EH (cell line): ENCODE results near the gene PIK3R6.
"Not testable (repeated sequence)": the region's sequence is repeated elsewhere in the genome, so short reads cannot be mapped to it uniquely, and the experiment has no call there.

ENCODE experiments used
- DNase-seq: peaks from one replicate; pipeline ENCODE4 v3.0.0-alpha.2; 2015; ENCODE audit warnings: low read depth

The PIK3R6 gene

GRCh38 chr17:8873801-8874715, 6.6 kb upstream of the PIK3R6 start:
- no peak for DNase-seq

GRCh38 chr17:8872705-8873435, 5.4 kb upstream of the PIK3R6 start:
- no peak for DNase-seq

GRCh38 chr17:8872036-8872704, 4.7 kb upstream of the PIK3R6 start:
- DNase-seq = no peak

GRCh38 chr17:8871081-8871581, 3.7 kb upstream of the PIK3R6 start:
- no peak for DNase-seq

GRCh38 chr17:8870406-8871040, 3.0 kb upstream of the PIK3R6 start:
- DNase-seq = no peak

- DNase-seq = no peak
These were observed 1.8 kb upstream of the PIK3R6 start for GRCh38 chr17:8869114-8869815.

- no peak for DNase-seq
These were observed 1.1 kb upstream of the PIK3R6 start for GRCh38 chr17:8868529-8868951.

GRCh38 chr17:8868092-8868491, 618 bp upstream of the PIK3R6 start:
- no peak for DNase-seq

- DNase-seq = no peak
These were observed 1.7 kb downstream of the PIK3R6 start for GRCh38 chr17:8865811-8866210.

GRCh38 chr17:8865385-8865784, 2.1 kb downstream of the PIK3R6 start:
- DNase-seq = no peak

- no peak for DNase-seq
These were observed 5.0 kb downstream of the PIK3R6 start for GRCh38 chr17:8862213-8863056.

- DNase-seq = no peak
These were observed 5.8 kb downstream of the PIK3R6 start for GRCh38 chr17:8861495-8862181.

GRCh38 chr17:8859804-8860430, 7.6 kb downstream of the PIK3R6 start:
- DNase-seq = no peak

- DNase-seq = peak; percentile 90
These were observed 8.3 kb downstream of the PIK3R6 start for GRCh38 chr17:8859027-8859803.

- peak; percentile 93 for DNase-seq
These were observed 9.6 kb downstream of the PIK3R6 start for GRCh38 chr17:8857919-8858318.

- no peak for DNase-seq
These were observed 10.5 kb downstream of the PIK3R6 start for GRCh38 chr17:8856869-8857575.

GRCh38 chr17:8856205-8856603, 11.3 kb downstream of the PIK3R6 start:
- DNase-seq = not testable (repeated sequence)
